ENCODE data around the gene CDYL.

Gene CDYL

DNA sequence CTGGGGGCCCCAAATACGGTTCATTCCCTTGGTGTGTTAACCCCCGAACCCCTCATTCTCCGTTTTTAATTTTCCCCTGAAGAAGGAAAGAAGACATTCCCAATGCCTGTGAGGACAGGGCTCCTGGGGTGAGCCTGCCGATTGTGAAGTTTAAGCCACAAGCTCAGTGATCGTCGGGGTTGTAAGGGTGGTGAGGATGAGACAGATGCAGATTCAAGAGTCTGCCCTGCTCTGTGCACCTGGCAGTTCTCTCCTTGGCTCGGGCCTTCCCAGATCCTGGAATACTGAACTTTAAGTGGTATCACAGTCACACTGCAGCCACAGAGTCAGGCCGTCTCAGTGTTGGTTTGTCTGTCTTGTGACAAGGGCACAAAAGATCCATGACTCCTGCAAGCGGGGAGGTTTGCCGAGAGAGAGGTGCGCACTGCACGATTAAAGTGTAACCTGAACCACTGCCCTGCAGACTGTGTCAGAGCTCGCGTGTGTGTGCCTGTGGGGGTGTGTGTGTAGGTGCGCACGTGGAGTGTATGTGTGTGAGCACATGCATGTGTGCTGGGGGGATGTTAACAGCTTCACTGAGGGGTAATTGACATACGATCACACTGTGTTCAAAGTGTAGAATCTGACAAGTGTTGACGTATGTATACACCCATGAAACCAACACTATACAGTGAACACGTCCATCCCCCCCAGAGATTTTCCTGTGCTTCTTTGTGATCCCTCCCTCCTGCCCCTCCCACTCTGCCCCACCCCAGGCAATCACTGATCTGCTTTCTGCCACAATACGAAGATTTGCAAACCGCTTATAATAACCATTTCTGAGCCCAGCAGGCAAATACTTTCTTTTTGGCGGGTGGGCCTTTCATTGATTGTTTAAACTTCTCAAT, 188.7 kb downstream of the CDYL start:
- no peak for DNase-seq (ENCODE audit: low spot score)

DNA sequence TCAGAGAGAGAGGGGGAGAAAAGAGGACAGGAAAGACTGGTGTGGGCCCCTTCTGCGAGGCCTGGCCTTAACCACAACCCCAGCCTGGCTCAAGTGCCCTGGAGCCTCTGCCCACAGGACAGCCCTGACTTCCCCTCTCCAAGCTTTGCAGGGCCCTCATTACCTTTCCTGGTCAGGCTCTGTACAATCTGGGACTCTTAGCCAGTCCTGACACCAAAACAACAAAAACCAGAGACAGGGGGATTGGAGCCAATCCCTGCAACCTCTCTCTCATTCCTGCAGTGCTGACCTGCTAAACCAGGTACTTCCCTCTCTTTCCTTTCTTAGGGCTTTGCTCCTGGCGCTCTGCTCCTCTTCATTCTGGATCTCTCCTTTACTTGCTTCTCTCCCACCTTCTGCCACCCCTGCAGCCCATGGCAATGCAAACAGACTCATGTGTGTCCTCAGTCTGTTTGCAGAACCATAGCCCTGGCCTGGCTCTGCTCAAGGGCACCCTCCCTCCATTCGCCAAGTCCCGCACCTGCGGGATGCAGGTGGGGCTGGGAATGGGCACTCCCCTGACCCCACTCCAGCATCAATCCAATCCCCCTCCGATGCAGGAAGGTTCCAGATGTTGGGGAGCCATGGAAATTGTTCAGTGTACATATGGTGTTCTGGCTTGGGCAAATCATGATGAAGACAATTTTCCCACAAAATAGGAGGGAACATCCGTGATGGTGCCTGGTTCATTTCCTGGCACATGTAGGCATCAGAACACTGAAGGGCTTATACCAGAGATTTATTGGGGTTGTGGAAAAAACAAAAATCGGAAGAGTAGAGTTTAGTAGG, 189.6 kb downstream of the CDYL start:
- DNase-seq (ENCODE audit: low spot score), result no peak

DNA sequence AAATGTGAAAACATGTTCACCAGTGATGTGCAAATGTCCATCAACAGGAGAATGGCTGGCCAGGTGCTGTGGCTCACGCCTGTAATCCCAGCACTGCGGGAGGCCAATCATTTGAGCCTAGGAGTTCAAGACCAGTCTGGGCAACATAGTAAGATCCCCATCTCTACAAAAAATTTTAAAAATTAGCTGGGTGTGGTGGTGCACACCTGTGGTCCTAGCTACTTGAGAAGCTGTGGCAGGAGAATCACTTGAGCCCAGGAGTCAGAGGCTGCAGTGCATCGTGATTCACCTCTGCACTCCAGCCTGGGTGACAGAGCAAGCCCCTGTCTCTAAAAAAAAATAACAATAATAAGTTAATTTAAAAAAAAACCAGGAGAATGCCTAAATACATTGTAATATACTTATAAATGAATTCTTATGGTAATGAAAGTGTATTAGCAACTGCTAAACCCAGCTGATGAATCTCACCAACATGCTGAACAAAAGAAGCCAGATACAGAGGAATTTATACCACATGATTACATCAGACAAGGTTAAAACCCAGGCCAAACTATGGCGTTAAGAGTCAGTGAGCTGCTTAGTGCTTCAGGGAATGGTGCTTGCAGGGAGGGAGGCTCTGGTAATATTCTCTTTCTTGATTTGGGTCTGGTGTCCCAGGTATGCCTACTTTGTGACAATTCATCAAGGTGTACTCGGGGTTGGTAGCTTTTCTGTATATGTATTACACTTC, 191.3 kb downstream of the CDYL start:
- no peak for DNase-seq (ENCODE audit: low spot score)

DNA sequence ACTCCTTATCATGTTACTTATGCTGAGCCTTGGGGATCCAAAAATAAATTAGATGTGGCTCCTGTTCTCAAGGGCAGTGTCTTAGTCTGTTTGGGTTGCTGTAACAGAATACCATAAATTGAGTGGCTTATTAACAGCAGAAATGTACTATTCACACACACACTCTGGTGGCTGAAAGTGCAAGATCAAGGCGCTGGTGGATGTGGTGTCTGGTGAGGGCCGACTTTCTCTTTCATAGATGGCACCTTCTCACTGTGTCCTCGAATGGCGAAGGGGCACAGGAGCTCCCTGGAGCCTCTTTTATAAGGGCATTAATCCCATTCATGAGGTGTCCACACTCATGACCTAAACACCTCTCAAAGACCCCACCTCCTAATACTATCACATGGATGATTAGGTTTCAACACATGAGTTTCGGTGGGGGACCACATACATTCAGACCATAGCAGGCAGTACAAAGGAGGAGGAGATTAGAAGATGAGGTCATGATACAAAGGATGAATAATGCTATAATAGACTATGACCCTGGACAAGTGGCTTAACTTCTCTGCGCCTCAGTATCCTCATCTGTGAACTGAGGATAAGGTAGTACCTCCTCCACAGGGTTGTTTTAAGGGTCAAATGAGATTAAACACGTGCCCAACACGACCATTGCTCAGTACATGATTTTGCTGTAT, 193.5 kb downstream of the CDYL start:
- no peak for DNase-seq (ENCODE audit: low spot score)

DNA sequence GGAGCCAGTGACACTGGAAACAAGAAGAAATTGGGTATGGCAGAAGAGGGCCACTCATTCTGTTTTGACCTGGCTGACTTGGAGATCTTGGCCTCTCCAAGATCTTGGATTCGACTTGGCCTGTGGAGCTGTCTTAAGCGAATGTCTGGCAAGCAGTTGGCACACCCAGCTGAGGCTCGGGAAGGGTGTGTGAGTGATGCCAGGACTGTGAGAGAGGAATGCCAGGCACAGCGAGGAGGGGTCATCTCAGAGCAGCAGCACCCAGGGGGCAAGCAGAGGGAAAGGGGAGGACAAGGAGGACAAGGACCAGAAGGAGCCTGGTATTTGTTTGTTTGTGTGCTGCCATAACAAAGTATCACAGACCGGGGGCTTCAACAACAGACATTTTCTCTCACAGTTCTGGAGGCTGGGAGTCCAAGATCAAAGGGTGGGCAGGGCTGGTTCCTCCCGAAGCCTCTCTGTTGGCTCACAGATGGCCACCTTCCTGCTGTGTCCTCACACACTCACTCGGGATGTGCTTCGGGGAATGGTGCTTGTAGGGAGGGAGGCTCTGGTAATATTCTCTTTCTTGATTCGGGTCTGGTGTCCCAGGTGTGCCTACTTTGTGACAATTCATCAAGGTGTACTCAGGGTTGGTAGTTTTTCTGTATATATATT, 194.7 kb downstream of the CDYL start:
- DNase-seq (ENCODE audit: low spot score), result no peak

DNA sequence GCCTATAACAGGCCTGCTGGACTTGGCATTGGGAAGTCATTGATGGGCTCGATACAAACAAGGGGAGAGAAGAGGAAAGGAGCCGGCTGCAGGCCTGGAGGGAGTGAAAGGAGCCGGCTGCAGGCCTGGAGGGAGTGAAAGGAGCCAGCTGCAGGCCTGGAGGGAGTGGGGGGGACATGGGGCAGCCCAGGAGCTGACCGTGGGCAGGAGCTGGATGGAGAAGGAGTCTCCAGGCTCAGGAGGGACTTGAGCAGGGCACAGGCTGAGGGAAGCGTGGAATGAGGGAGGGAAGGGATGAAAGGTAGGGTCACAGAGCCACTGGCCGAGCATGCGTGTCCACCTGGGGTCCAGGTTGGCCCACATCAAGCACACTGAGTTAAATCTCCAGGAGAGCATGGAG, 195.6 kb downstream of the CDYL start:
- no peak for DNase-seq (ENCODE audit: low spot score)

DNA sequence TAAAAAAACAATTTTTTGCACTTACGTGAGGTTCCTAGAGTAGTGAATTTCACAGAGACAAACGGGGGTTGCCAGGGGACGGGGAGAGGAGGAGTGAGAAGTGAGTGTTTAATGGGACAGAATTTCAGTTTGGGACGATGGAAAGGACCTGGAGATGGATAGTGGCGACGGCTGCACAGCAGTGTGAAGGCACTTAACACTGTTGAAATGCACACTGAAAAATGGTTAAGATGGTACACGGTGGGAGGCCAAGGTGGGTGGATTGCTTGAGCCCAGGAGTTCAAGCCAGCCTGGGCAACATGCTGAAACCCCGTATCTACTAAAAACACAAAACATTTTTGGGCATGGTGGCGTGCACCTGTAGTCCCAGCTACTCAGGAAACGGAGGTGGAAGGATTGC, 196.2 kb downstream of the CDYL start:
- DNase-seq (ENCODE audit: low spot score), result no peak

DNA sequence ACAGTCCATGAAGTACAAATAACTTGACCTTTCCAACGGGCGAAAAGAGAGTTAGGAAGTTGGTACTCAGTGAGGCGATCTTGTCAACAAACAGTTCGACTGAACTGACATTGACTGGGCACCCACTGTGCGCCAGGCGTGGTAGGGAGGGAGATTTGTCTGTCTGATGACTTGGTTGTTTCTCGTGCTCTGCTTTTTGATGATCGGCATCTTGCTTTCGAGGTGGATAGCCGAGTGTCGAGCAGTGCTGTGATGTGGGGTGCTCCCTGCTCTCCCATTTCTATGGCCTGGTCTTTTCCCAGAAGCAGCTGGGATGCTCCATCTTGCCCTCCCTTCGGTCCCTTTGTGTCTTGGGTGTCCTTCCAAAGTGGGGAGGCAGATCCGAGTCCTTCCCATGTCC, 197.2 kb downstream of the CDYL start:
- no peak for DNase-seq (ENCODE audit: low spot score)

DNA sequence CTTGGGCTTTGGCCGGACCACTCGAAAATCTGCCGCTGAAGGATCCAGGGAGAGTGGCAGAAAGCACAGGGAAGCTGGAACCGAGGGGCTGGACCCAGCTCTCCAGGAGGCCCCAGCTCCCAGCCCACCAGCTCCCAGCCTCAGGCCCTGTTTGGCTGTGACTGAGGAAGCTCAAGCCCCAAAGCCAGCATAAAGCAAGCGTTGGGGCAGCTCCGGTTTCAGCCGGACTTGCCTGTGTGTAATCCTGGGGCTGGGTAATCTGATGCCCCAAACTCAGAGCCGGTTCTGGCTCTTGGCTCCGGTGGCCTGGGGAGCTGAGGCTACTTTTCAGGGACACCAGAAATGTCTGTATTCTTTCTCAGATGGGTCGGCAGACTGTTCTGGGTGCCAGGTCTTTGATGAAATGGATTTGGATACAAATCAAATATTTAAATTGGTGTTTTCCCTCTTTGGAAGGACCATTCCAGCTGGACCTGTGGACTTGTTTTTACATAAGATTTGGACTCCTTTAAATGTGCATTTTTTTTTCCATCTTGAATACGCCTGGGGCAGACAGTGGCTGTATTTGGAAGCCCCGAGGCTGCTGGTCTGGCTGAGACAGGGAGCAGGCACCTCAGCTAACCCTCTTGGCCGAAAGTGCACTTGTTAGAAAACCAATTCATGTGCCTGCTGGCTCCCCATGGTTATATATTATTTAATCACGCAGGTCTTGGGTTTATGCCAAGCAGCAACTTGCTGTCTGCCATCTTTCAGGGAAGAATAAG, 198.0 kb downstream of the CDYL start:
- peak; percentile 77 for DNase-seq (ENCODE audit: low spot score)

DNA sequence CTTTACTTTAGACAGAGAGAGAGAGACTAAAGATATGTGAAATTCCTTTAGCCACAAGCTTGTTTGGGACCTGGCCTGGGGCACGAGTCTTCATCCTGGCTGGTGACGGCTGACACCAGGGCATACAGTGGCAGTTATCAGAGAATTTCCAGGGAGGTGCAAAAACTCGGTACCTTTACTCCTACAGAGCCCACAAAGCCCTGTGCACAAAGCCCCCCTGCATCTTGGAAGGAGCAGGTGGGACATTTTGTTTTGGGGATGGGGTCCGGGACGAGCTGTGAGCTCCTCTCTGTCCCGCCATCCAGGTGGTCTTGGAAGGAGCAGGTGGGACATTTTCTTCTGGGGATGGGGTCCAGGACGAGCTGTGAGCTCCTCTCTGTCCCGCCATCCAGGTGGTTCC, 198.8 kb downstream of the CDYL start:
- no peak for DNase-seq (ENCODE audit: low spot score)

DNA sequence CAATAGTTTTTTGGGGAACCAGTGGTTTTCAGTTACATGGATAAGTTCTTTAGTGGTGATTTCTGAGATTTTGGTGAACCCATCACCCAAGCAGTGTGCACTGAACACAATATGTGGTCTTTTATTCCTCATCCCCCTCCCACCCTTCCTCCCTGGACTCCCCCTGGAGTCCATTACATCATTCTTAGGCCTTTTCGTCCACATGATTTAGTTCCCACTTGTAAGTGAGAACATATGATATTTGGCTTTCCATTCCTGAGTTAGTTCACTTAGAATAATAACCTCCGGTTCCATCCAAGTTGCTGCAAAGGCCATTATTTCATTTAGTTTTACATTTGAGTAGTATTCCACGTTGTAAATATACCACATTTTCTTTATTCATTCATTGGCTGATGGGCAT, 199.3 kb downstream of the CDYL start:
- DNase-seq (ENCODE audit: low spot score), result no peak

DNA sequence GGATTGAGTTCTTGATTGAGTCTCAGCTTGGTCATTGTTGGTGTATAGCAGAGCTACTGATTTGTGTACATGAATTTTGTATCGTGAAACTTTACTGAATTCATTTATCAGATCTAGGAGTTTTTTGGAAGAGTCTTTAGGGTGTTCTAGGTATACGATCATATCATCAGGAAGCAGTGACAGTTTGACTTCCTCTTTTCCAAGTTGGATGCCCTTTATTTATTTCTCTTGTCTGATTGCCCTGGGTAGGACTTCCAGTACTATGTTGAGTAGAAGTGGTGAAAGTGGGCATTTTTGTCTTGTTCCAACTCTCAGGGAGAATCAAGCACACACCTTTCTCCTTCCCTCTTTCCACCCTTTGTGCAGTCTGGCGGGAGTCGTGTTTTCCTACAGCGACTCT, 201.3 kb downstream of the CDYL start:
- DNase-seq (ENCODE audit: low spot score), result no peak

DNA sequence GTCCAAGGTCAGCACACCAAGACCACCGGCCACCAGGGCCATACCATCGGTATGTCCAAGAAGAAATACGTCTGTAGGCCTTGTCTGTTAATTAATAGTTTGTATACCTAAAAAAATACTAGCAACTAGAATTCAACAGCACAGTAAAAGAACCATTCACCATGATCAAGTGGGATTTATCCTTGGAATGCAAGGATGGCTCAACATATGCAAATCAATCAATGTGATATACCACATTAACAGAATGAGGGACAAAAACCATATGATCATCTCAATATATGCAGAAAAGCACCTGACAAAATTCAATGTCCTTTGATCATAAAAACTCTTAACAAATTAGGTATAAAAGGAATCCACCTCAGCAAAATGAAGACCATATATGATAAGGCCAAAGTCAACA, 203.2 kb downstream of the CDYL start:
- DNase-seq (ENCODE audit: low spot score), result no peak

DNA sequence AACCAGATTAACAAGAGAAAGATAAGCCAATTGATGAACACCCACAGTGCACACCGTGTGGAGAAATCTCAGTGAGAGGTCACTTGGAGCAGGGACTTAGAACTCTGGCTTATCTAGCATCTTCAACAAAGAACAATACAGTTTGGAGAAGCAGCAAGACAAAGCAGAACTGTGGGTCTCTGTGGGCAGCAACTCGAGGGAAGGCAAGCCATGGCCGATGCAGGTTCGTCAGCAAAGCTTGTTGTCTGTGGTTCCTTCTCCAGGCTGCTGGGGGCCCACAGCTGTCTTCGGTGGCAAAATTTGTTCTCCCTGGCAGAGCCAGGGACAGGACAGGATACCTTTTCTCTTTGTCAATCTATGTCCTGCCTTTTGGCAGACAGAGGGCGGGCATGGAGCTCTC, 205.6 kb downstream of the CDYL start:
- DNase-seq (ENCODE audit: low spot score), result no peak

DNA sequence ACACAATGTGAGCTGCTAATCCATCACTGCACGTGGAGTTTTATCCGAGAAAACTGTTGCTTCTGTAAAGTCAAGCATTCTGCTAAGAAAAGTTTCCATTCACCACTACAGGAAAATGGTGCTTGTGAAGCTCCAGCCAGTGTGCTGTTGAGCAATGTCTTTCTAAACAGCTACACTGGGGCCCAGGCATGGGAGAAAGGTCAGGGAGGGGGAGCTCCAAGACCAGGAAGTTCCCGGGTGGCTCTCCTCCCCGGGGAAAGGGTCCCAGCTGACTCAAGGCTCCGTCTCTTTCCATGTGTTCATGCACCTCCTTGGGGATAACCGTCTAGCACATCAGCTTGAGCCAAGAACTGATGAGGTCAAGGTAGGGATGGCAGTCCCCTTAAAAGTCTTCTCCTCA, 207.1 kb downstream of the CDYL start:
- no peak for DNase-seq (ENCODE audit: low spot score)

DNA sequence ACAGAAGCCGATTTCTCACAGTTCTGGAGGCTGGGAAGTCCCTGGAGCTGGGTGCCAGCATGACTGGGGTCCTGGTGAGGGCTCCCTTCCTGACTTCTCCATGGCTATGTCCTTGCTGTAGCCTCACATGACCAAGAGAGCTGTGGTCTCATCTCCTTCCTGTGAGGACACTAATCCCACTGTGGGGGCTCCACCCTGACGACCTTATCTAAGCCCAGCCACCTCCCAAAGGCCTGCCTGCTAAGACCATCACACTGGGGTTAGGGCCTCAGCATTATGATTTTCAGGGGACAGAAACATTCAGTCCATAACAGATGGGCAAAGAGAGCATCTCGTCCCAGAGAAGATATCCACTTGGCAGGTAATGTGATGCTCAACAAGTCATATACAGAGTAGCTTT, 210.8 kb downstream of the CDYL start:
- no peak for DNase-seq (ENCODE audit: low spot score)

DNA sequence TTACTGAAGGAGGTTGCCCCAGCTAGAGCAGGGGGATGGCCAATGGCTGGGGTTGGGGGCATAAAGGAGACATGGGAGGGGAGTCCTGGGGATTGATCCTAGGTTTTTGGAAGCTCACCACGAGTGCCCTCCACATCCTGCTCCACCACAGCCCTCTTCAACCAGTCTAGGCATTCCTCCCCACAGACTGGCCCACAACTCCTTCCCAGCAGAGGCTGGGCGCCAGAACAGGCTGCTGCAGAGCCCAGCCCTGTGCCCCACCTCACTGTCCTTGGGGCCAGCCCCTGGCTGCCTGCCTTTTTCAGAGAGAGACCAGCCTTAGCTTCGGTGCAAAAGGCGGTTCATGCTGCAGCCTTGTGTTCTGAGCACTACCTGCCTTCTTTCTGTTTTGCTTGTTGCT, 211.2 kb downstream of the CDYL start:
- DNase-seq (ENCODE audit: low spot score), result no peak

DNA sequence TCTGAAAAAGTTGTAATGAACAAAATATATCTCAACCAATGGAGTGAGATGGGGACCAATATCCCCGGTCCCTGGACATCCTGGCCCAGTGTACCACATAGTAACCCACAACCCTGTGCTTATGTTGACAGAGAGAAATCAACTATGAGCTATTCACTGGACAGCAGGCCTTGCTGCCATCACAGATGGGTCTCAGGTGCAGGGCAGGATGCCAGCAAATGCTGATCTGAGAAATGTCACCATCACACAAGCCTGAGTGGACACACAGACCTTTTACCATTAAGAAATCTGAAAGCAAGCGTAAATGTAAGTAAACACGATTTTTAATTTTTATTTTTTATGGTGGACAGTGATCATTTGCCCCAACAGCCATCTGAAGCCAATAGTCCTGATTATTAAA, 218.5 kb downstream of the CDYL start:
- DNase-seq (ENCODE audit: low spot score), result no peak

DNA sequence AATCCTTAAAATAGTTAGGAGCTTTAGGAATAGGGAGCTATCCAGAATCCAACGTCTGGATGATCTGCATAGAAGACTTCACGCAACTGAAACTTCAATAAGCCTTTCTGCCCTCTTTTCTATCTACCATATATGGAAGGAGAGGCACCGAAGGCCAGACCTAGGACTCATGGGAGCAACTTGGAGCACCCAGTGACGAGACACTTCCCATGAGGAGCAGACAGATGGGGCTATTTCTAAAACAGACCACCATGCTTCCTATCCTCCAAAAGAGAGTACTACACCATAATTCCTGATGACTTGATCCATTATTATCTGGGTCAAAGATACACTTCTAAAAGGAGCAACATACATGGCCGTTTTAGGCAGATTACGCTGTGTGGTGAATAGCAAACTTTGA, 221.7 kb downstream of the CDYL start:
- no peak for DNase-seq (ENCODE audit: low spot score)

DNA sequence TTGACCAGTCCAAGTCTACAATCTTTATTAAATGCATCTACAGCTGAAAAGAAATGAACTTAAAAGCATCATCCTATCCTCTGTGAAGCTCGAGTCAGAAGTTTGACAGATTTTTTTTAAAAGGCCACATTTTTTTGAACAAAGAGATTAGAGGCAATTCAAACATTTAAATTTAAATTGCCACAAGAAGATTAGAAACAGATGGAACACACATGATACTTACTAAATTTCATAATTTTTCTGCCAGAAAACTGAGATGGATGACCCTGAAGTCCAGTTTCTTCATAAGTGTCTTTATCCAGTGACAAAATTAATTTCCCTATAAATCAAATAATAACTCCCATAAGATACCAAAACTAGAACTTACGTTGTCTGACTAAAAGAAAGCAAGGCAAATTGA, 223.4 kb downstream of the CDYL start:
- DNase-seq (ENCODE audit: low spot score), result no peak

Data from ecto neural progenitor cell (in vitro differentiated cells).